Measurements from ENCODE around the gene RYR3.

- TF ChIP-seq, protein P1, sequence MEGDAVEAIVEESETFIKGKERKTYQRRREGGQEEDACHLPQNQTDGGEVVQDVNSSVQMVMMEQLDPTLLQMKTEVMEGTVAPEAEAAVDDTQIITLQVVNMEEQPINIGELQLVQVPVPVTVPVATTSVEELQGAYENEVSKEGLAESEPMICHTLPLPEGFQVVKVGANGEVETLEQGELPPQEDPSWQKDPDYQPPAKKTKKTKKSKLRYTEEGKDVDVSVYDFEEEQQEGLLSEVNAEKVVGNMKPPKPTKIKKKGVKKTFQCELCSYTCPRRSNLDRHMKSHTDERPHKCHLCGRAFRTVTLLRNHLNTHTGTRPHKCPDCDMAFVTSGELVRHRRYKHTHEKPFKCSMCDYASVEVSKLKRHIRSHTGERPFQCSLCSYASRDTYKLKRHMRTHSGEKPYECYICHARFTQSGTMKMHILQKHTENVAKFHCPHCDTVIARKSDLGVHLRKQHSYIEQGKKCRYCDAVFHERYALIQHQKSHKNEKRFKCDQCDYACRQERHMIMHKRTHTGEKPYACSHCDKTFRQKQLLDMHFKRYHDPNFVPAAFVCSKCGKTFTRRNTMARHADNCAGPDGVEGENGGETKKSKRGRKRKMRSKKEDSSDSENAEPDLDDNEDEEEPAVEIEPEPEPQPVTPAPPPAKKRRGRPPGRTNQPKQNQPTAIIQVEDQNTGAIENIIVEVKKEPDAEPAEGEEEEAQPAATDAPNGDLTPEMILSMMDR (IDR thresholded peaks at IDR 0.05; ENCODE audit: low read depth, low read length) = no peak
- no peak for TF ChIP-seq EZH2phosphoT487 (IDR thresholded peaks at IDR 0.05; ENCODE audit: low read depth)
Measured at GRCh38 chr15:33670567-33670966, 359.8 kb downstream of the RYR3 start.

All from OCI-LY3 (cell line).